ENCODE results near the gene VCPKMT.

The VCPKMT gene

GRCh38 chr14:50107850-50108249, 8.5 kb downstream of the VCPKMT start:
- Mint-ChIP-seq H3K4me1 (peaks cover 6% of the 10 kb centered on the region), H3K27ac (ENCODE audit: low read depth) (no peak overlapping the region)

DNA sequence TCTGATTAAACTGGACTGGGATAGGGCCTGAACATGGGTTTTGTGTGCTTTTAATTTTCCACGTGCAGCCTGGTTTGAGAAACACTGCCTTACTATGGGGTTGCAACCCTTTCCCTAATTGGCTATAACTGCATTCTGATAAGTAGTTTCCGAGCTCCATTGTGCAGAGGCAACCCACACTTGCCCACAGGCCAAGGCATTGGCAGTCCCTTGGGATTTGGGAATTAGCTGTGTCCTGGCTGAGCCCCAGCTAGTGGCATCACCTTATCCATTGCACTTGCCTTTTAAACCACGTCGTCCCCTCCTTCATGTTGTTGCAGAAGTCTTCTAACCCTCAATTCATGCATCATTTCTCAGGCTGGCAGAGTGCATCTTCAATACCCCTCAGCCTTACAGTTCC, 10.2 kb downstream of the VCPKMT start:
- Mint-ChIP-seq H3K4me1 (peaks cover 6% of the 10 kb centered on the region), H3K9me3 (no peaks in the 10 kb centered on the region), H3K4me3 (no peak overlapping the region), H3K27ac (ENCODE audit: low read depth) (no peak overlapping the region), H3K36me3 (ENCODE audit: insufficient read depth) (peaks cover 22% of the 10 kb centered on the region), H3K27me3 (no peaks in the 10 kb centered on the region)
- ATAC-seq (replicated peaks; ENCODE audit: extremely low read depth, poor library complexity, severe bottlenecking) (no peak), DNase-seq (ENCODE audit: low spot score in 2 of 2) (no peak)

More at GRCh38 chr14:50107850-50108249, 8.5 kb downstream of the VCPKMT start:
- peaks cover 38% of the 10 kb centered on the region for H3K36me3 Mint-ChIP-seq (ENCODE audit: insufficient read depth)
- ATAC-seq (replicated peaks; ENCODE audit: extremely low read depth, poor library complexity, severe bottlenecking) (no peak), DNase-seq (ENCODE audit: low spot score in 2 of 2) (no peak)
- H3K27me3 Mint-ChIP-seq, result no peaks in the 10 kb centered on the region
- no peaks in the 10 kb centered on the region for H3K9me3 Mint-ChIP-seq
- no peak overlapping the region for H3K4me3 Mint-ChIP-seq

DNA sequence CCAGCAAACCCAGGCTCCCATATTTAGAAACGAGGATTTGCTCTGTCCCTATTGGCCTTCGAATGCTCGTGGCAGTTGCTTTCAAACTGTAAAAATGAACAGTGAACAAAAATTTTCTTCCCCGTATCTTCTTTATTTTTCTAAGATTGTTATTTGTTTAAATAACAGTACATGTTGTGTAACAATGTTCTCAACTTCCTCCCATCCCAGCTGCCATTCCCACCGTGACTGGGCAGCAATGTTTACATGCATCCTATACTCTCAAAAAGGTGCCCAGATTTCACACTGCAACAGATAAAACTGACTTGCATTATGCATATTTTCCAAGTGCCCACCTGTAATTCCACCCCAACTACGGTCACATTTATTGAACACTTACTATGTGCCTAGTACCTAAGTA, 12.8 kb downstream of the VCPKMT start:
- Mint-ChIP-seq H3K27ac (ENCODE audit: low read depth) (peak overlapping the region; percentile 41), H3K4me1 (peaks cover 18% of the 10 kb centered on the region), H3K27me3 (no peaks in the 10 kb centered on the region), H3K4me3 (peak overlapping the region; percentile 46), H3K9me3 (no peaks in the 10 kb centered on the region), H3K36me3 (ENCODE audit: insufficient read depth) (peaks cover 6% of the 10 kb centered on the region)
- ATAC-seq (replicated peaks; ENCODE audit: extremely low read depth, poor library complexity, severe bottlenecking), result no peak
- no peak for DNase-seq (ENCODE audit: low spot score in 2 of 2)

DNA sequence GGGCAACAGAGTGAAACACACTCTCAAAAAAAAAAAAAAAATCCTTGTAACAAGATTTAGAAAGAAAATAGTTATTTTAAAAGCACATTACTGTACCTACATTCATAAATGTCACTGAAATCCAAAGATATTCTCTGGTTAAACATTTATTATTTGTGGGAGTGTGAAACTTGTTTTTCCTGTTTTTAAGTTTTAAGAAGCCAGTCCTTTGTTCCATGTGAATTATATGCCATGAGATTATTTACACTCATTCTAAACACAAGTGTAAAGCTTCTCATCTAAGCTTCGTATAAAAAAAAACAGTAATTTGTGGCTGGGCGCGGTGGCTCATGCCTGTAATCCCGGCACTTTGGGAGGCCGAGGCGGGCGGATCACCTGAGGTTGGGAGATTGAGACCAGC, 15.0 kb downstream of the VCPKMT start:
- Mint-ChIP-seq H3K27ac (ENCODE audit: low read depth) (no peak overlapping the region), H3K9me3 (no peaks in the 10 kb centered on the region), H3K27me3 (no peaks in the 10 kb centered on the region), H3K36me3 (ENCODE audit: insufficient read depth) (peaks cover 2% of the 10 kb centered on the region), H3K4me1 (peaks cover 29% of the 10 kb centered on the region), H3K4me3 (no peak overlapping the region)
- DNase-seq (ENCODE audit: low spot score in 2 of 2) (no peak), ATAC-seq (replicated peaks; ENCODE audit: extremely low read depth, poor library complexity, severe bottlenecking) (no peak)

DNA sequence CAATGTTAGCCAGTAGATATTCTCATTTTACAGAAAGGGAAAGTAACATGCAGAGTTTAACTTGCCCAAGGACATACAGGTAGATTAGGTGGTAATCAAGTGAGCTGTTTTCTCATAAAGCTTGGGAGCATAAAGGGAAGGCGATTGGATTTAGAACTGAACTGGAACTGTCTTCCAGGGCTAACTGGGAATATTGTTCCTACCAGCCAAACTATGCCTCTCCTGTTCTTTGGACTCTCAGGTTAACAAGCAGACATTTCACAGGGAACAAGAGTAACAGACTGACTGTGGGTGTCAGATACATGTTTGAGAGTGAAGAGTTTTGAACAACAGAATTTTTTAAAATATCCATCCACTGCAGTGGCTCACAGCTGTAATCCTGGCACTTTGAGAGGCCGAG, 15.6 kb downstream of the VCPKMT start:
- Mint-ChIP-seq H3K27me3 (no peaks in the 10 kb centered on the region), H3K9me3 (no peaks in the 10 kb centered on the region), H3K27ac (ENCODE audit: low read depth) (no peak overlapping the region), H3K4me3 (no peak overlapping the region), H3K36me3 (ENCODE audit: insufficient read depth) (peaks cover 2% of the 10 kb centered on the region), H3K4me1 (peaks cover 35% of the 10 kb centered on the region)
- DNase-seq (ENCODE audit: low spot score in 2 of 2) (no peak), ATAC-seq (replicated peaks; ENCODE audit: extremely low read depth, poor library complexity, severe bottlenecking) (no peak)

- Mint-ChIP-seq H3K36me3 (ENCODE audit: insufficient read depth) (peaks cover 4% of the 10 kb centered on the region), H3K4me1 (peaks cover 39% of the 10 kb centered on the region), H3K27me3 (no peaks in the 10 kb centered on the region), H3K4me3 (no peak overlapping the region), H3K27ac (ENCODE audit: low read depth) (peak overlapping the region; percentile 49), H3K9me3 (no peaks in the 10 kb centered on the region)
- no peak for DNase-seq (ENCODE audit: low spot score in 2 of 2)
- ATAC-seq (replicated peaks; ENCODE audit: extremely low read depth, poor library complexity, severe bottlenecking), result no peak
Observed at GRCh38 chr14:50099335-50099734, 17.0 kb downstream of the VCPKMT start.

DNA sequence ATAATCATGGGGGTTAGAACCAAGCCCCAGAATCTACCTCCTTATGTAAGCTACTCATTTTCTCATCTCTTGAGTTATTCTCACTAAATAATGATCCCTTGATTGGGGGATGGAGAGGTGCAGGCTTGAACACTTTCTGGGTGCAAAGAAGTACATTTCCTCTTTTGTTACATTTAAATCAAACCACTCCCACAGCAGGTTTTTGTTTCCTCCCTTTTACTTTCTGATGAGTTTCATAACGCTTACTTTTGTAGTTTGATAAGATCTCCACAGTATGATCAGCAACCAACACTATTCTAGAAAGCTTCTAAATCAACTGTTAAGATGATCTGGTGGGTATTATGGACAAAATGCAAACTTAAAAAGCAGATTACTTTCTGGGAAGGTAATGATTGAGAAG, 20.5 kb downstream of the VCPKMT start:
- peak; percentile 84 for ATAC-seq (replicated peaks; ENCODE audit: extremely low read depth, poor library complexity, severe bottlenecking)
- DNase-seq (ENCODE audit: low spot score in 2 of 2), result no peak
- peaks cover 48% of the 10 kb centered on the region for H3K4me1 Mint-ChIP-seq
- H3K4me3 Mint-ChIP-seq, result peak overlapping the region; percentile 55
- no peaks in the 10 kb centered on the region for H3K9me3 Mint-ChIP-seq
- peak overlapping the region; percentile 89 for H3K27ac Mint-ChIP-seq (ENCODE audit: low read depth)
- H3K27me3 Mint-ChIP-seq, result no peaks in the 10 kb centered on the region
- peaks cover 8% of the 10 kb centered on the region for H3K36me3 Mint-ChIP-seq (ENCODE audit: insufficient read depth)

- peaks cover 8% of the 10 kb centered on the region for H3K36me3 Mint-ChIP-seq (ENCODE audit: insufficient read depth)
- no peaks in the 10 kb centered on the region for H3K9me3 Mint-ChIP-seq
- H3K4me1 Mint-ChIP-seq, result peaks cover 48% of the 10 kb centered on the region
- DNase-seq (ENCODE audit: low spot score in 2 of 2) (no peak), ATAC-seq (replicated peaks; ENCODE audit: extremely low read depth, poor library complexity, severe bottlenecking) (no peak)
- H3K27me3 Mint-ChIP-seq, result no peaks in the 10 kb centered on the region
- H3K27ac Mint-ChIP-seq (ENCODE audit: low read depth), result peak overlapping the region; percentile 26
- H3K4me3 Mint-ChIP-seq, result no peak overlapping the region
Observed at GRCh38 chr14:50094056-50094755, 22.2 kb downstream of the VCPKMT start.

DNA sequence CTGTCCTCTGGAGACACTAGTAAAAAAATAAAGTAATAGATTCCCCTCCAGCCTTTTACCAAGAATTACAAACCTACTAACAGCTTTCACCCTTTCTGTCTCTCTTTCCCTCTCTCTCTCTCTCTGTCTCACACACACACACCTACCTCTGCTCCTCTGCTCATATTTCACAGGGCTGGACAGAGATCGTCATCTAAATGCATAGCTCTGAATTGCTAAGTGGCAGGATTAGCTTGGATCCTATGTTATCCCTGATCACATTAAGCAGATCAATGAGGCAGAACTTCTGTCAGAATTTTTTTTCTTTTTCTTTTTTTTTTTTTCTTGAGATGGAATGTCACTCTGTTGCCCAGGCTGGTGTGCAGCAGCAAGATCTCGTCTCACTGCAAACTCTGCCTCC, 22.9 kb downstream of the VCPKMT start:
- Mint-ChIP-seq H3K27ac (ENCODE audit: low read depth) (peak overlapping the region; percentile 3), H3K4me1 (peaks cover 49% of the 10 kb centered on the region), H3K4me3 (no peak overlapping the region), H3K27me3 (no peaks in the 10 kb centered on the region), H3K9me3 (no peaks in the 10 kb centered on the region), H3K36me3 (ENCODE audit: insufficient read depth) (peaks cover 8% of the 10 kb centered on the region)
- DNase-seq (ENCODE audit: low spot score in 2 of 2) (no peak), ATAC-seq (replicated peaks; ENCODE audit: extremely low read depth, poor library complexity, severe bottlenecking) (no peak)

- Mint-ChIP-seq H3K9me3 (no peaks in the 10 kb centered on the region), H3K27me3 (no peaks in the 10 kb centered on the region), H3K27ac (ENCODE audit: low read depth) (no peak overlapping the region), H3K36me3 (ENCODE audit: insufficient read depth) (peaks cover 8% of the 10 kb centered on the region), H3K4me1 (peaks cover 58% of the 10 kb centered on the region), H3K4me3 (no peak overlapping the region)
- ATAC-seq (replicated peaks; ENCODE audit: extremely low read depth, poor library complexity, severe bottlenecking), result no peak
- no peak for DNase-seq (ENCODE audit: low spot score in 2 of 2)
Observed at GRCh38 chr14:50092006-50092555, 24.3 kb downstream of the VCPKMT start.

- peaks cover 8% of the 10 kb centered on the region for H3K36me3 Mint-ChIP-seq (ENCODE audit: insufficient read depth)
- ATAC-seq (replicated peaks; ENCODE audit: extremely low read depth, poor library complexity, severe bottlenecking) (no peak), DNase-seq (ENCODE audit: low spot score in 2 of 2) (no peak)
- H3K27ac Mint-ChIP-seq (ENCODE audit: low read depth), result peak overlapping the region; percentile 20
- H3K4me3 Mint-ChIP-seq, result no peak overlapping the region
- no peaks in the 10 kb centered on the region for H3K27me3 Mint-ChIP-seq
- peaks cover 53% of the 10 kb centered on the region for H3K4me1 Mint-ChIP-seq
- H3K9me3 Mint-ChIP-seq, result no peaks in the 10 kb centered on the region
Observed at GRCh38 chr14:50091240-50091913, 25.0 kb downstream of the VCPKMT start.

GRCh38 chr14:50089208-50089607, 27.2 kb downstream of the VCPKMT start:
- no peaks in the 10 kb centered on the region for H3K27me3 Mint-ChIP-seq
- H3K36me3 Mint-ChIP-seq (ENCODE audit: insufficient read depth), result peaks cover 13% of the 10 kb centered on the region
- peaks cover 63% of the 10 kb centered on the region for H3K4me1 Mint-ChIP-seq
- no peak overlapping the region for H3K4me3 Mint-ChIP-seq
- ATAC-seq (replicated peaks; ENCODE audit: extremely low read depth, poor library complexity, severe bottlenecking), result peak; percentile 41
- H3K9me3 Mint-ChIP-seq, result no peaks in the 10 kb centered on the region
- no peak for DNase-seq (ENCODE audit: low spot score in 2 of 2)
- H3K27ac Mint-ChIP-seq (ENCODE audit: low read depth), result peak overlapping the region; percentile 4

DNA sequence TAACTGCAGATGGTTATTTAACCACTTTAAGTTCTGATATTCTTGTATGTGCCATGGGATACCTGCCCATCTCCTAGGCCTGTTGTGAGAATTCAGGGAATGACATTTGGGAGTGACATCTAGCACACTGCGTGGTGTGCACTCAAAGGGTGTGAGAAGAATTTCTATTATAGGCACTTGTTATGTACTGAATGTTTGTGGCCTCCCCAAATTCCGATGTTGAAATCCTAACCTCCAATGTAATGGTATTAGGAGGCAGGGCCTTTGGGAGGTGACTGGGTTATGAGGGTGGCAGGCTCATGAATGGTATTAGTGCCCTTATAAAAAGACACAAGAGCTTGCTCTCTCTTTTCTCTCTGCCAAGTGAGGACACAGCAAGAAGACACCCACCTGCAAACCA, 27.6 kb downstream of the VCPKMT start:
- Mint-ChIP-seq H3K4me3 (no peak overlapping the region), H3K36me3 (ENCODE audit: insufficient read depth) (peaks cover 13% of the 10 kb centered on the region), H3K9me3 (no peaks in the 10 kb centered on the region), H3K4me1 (peaks cover 61% of the 10 kb centered on the region), H3K27ac (ENCODE audit: low read depth) (peak overlapping the region; percentile 4), H3K27me3 (no peaks in the 10 kb centered on the region)
- ATAC-seq (replicated peaks; ENCODE audit: extremely low read depth, poor library complexity, severe bottlenecking), result no peak
- DNase-seq (ENCODE audit: low spot score in 2 of 2), result no peak
